Measurements from ENCODE around the gene CHAMP1. TPM values are rescaled to one million over a fixed set of nuclear protein-coding genes. Genes with fewer than 3 reads are reported as not detected.

Gene CHAMP1
- total and polyA plus RNA-seq, 2 of the 8 experiments (the other 6 are each of a cell fraction or from before 2014, with no cell fraction given), result 26.8 to 41.9 TPM

GRCh38 chr13:114281351-114282040, 32.8 kb upstream of the CHAMP1 start, which contains the start of gene UPF3A (continued):
- TF ChIP-seq CTBP2 (IDR thresholded peaks at IDR 0.05; ENCODE audit: borderline replicate concordance, insufficient read depth, insufficient read length, low read length) (no peak), SIX5 (IDR thresholded peaks at IDR 0.05; ENCODE audit: low read depth, low read length) (no peak), TAF7 (optimal IDR thresholded peaks at IDR 0.05; ENCODE audit: borderline replicate concordance, low read depth, low read length) (peak; percentile 92), SIN3A (conservative IDR thresholded peaks at IDR 0.05 in 1 of 2, IDR thresholded peaks at IDR 0.05 in 1 of 2; ENCODE audit: low read depth in 1 of 2, low read length in 2 of 2) (no peak), BRCA1 (IDR thresholded peaks at IDR 0.05; ENCODE audit: low read depth, low read length) (peak; percentile 73; the same call in 1 of the 2 replicates), SP1 (IDR thresholded peaks at IDR 0.05; ENCODE audit: low read depth, low read length) (0 out of 2 replicates have a peak, but pooled peaks have one; percentile 12), MAFK (IDR thresholded peaks at IDR 0.05; ENCODE audit: low read depth, low read length) (no peak), MAX (IDR thresholded peaks at IDR 0.05) (peak; percentile 49; the same call in 1 of the 2 replicates), TBP (IDR thresholded peaks at IDR 0.05; ENCODE audit: low read depth, low read length) (peak; percentile 80; the same call in 1 of the 2 replicates), TAF1 (IDR thresholded peaks at IDR 0.05; ENCODE audit: low read depth, low read length) (peak; percentile 87), KDM4A (IDR thresholded peaks at IDR 0.05; ENCODE audit: low read depth, low read length, severe bottlenecking) (peak; percentile 56), ATF2 (IDR thresholded peaks at IDR 0.05; ENCODE audit: low read length) (no peak), ASH2L (IDR thresholded peaks at IDR 0.05; ENCODE audit: low read length) (peak; percentile 42), CHD2 (IDR thresholded peaks at IDR 0.05; ENCODE audit: low read length) (peak; percentile 86), PHF8 (conservative IDR thresholded peaks at IDR 0.05; ENCODE audit: low read depth, low read length) (peak; percentile 91), POU5F1 (IDR thresholded peaks at IDR 0.05; ENCODE audit: low read depth, low read length) (no peak), EGR1 (IDR thresholded peaks at IDR 0.05; ENCODE audit: borderline replicate concordance, low read depth, low read length) (peak; percentile 98)
- TF ChIP-seq, protein P1, sequence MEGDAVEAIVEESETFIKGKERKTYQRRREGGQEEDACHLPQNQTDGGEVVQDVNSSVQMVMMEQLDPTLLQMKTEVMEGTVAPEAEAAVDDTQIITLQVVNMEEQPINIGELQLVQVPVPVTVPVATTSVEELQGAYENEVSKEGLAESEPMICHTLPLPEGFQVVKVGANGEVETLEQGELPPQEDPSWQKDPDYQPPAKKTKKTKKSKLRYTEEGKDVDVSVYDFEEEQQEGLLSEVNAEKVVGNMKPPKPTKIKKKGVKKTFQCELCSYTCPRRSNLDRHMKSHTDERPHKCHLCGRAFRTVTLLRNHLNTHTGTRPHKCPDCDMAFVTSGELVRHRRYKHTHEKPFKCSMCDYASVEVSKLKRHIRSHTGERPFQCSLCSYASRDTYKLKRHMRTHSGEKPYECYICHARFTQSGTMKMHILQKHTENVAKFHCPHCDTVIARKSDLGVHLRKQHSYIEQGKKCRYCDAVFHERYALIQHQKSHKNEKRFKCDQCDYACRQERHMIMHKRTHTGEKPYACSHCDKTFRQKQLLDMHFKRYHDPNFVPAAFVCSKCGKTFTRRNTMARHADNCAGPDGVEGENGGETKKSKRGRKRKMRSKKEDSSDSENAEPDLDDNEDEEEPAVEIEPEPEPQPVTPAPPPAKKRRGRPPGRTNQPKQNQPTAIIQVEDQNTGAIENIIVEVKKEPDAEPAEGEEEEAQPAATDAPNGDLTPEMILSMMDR (IDR thresholded peaks at IDR 0.05; ENCODE audit: control extremely low read depth in 1 of 3, insufficient read depth in 1 of 3, low read depth in 1 of 3, low read length in 3 of 3), result no peak
- TF ChIP-seq, protein P2, sequence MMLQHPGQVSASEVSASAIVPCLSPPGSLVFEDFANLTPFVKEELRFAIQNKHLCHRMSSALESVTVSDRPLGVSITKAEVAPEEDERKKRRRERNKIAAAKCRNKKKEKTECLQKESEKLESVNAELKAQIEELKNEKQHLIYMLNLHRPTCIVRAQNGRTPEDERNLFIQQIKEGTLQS (IDR thresholded peaks at IDR 0.05; ENCODE audit: insufficient read depth, low read depth, low read length), result no peak
